Progenitor cell of endocrine pancreas (in vitro differentiated cells): ENCODE measurements around the gene NOG. TPM values are rescaled to one million over a fixed set of nuclear protein-coding genes. Genes with fewer than 3 reads are reported as not detected.

Experiments used
- DNase-seq: peaks from one replicate; pipeline ENCODE4 v3.0.0; 2021; ENCODE audit warnings: low spot score; ENCODE audit not compliant: unreplicated experiment
- H3K27ac Mint-ChIP-seq: 2 replicates; pipeline ENCODE4 v1.8.0; 2021; ENCODE audit warnings: mild to moderate bottlenecking, moderate library complexity, mixed read lengths
- H3K27me3 Mint-ChIP-seq: 2 replicates; pipeline ENCODE4 v1.8.0; 2021; ENCODE audit warnings: mixed read lengths
- H3K36me3 Mint-ChIP-seq: 2 replicates; pipeline ENCODE4 v1.8.0; 2022; ENCODE audit warnings: mixed read lengths; ENCODE audit not compliant: insufficient read depth
- H3K4me1 Mint-ChIP-seq: 2 replicates; pipeline ENCODE4 v1.8.0; 2021; ENCODE audit warnings: low read depth, mixed read lengths
- H3K4me3 Mint-ChIP-seq: 2 replicates; pipeline ENCODE4 v1.8.0; 2021; ENCODE audit warnings: low read depth, mild to moderate bottlenecking, moderate library complexity, mixed read lengths
- H3K9me3 Mint-ChIP-seq: 2 replicates; pipeline ENCODE4 v1.8.0; 2021; ENCODE audit warnings: low read depth, mixed read lengths
- total RNA-seq: library from RNA; stranded (reverse); gene quantifications from 2 replicates; pipeline ENCODE4 v1.2.1, GENCODE V29; 2021
- TF ChIP-seq, protein P1 (sequence below): fragments of 200-600 bp; sonication (generic); IDR thresholded peaks from one replicate; pipeline ENCODE4 v1.5.0; 2021; ENCODE audit warnings: antibody characterized with exemption, mild to moderate bottlenecking; ENCODE audit not compliant: unreplicated experiment

The NOG gene
- total RNA-seq, 1 donor from 2014 or later = 0.24 TPM

DNA sequence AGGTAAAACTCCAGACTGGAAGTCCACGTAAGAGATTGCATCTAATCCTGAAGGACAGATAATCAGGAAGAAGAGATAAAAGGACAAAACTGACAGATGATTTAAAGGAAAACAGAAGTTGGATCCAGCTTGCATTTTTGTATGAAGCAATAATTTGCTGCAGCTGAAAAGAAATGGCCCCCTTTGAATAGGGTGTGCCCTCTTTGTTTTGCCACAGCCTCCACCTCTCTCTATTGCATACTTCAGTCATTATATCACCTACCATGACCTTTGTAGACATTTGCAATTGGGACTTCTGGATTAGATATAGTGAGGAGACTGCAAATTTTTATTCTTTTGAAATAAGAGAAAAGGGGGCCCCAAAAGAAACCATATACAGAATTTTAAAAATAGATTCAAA lies 8.1 kb downstream of the NOG start:
- Mint-ChIP-seq H3K9me3 (no peaks in the 10 kb centered on the region), H3K36me3 (no peaks in the 10 kb centered on the region), H3K27me3 (peaks cover 79% of the 10 kb centered on the region), H3K4me3 (no peak overlapping the region), H3K4me1 (peaks cover 5% of the 10 kb centered on the region), H3K27ac (no peak overlapping the region)
- no peak for DNase-seq
- TF ChIP-seq, protein P1, sequence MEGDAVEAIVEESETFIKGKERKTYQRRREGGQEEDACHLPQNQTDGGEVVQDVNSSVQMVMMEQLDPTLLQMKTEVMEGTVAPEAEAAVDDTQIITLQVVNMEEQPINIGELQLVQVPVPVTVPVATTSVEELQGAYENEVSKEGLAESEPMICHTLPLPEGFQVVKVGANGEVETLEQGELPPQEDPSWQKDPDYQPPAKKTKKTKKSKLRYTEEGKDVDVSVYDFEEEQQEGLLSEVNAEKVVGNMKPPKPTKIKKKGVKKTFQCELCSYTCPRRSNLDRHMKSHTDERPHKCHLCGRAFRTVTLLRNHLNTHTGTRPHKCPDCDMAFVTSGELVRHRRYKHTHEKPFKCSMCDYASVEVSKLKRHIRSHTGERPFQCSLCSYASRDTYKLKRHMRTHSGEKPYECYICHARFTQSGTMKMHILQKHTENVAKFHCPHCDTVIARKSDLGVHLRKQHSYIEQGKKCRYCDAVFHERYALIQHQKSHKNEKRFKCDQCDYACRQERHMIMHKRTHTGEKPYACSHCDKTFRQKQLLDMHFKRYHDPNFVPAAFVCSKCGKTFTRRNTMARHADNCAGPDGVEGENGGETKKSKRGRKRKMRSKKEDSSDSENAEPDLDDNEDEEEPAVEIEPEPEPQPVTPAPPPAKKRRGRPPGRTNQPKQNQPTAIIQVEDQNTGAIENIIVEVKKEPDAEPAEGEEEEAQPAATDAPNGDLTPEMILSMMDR = no peak

DNA sequence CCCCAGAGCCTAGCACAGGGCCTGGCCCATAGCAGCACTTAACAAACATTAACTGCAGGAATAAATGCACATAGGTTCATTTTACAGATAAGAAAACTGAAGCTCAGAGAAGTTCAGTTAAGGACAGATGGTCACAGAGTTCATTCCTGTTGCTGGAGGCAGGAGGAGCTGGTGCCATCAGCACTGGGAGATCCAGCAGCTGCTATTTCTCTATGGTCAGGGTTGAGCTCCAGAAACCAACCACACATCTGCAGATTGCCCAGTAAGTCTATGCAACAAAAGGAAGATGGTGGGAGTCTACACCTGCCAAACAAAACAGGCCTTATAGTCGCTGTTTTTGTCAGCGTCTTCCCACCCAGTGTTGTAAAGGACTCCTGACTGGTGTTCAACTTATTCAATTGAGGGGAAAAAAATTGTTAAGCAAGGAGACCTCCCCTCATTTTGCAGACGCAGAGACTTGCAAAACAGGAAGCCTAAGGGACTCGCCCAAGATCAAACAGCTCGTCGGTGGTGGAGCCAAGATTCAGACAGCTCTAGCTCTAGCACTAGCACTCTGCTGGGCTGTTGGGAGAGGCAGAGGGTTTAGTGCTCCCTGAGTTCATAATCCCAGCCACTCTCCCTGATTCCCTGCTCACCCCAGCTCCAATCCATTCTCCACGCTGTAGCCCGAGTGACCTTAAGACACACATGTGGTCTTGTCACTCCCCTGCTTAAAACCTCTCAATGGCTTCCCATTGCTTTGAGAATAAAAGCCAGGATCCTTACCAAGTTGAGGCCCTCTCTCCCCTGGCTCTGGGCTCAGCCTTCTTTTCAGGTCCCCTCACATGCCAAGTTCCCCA lies 9.0 kb downstream of the NOG start:
- Mint-ChIP-seq H3K4me3 (no peak overlapping the region), H3K36me3 (no peaks in the 10 kb centered on the region), H3K4me1 (no peaks in the 10 kb centered on the region), H3K27me3 (peaks cover 73% of the 10 kb centered on the region), H3K9me3 (no peaks in the 10 kb centered on the region), H3K27ac (no peak overlapping the region)
- DNase-seq = no peak
- TF ChIP-seq, protein P1 = no peak

DNA sequence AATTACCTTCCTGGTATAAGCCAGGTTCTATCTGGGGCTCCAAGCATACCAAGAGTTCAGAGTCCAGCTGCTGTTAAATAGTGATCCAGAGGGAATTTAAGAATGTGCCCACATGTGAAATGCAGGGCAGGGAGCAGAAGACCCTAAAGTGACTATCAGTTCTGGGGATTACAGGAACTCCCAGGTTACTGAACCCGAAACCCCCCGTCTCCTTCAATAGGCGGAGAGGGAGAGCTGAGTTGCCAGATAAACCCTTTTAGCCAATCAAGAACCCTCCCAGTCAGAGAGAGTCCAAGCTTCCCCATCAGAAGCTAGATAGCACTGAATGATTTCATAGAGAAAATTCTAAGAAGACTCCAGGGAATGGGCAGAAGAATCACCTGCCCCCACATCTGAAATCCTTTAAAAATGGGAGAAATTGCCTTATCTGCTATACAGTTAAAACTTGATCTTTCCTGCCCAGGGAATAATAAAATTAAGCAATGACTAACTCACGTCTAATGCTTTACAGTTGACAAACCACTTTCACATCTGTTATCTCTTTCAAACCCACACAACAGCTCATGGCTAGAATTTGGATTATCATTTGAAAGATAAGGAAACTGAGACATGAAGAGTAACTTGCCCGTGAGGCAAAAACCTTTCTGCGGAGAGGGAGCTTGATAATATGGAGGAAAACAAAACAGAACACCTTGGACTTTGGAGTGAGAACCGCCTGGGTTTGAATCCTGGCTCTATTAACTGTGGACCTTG lies 10.2 kb downstream of the NOG start:
- TF ChIP-seq, protein P1 = no peak
- DNase-seq = no peak
- Mint-ChIP-seq H3K27me3 (peaks cover 67% of the 10 kb centered on the region), H3K27ac (no peak overlapping the region), H3K36me3 (no peaks in the 10 kb centered on the region), H3K4me1 (no peaks in the 10 kb centered on the region), H3K4me3 (no peak overlapping the region), H3K9me3 (no peaks in the 10 kb centered on the region)

DNA sequence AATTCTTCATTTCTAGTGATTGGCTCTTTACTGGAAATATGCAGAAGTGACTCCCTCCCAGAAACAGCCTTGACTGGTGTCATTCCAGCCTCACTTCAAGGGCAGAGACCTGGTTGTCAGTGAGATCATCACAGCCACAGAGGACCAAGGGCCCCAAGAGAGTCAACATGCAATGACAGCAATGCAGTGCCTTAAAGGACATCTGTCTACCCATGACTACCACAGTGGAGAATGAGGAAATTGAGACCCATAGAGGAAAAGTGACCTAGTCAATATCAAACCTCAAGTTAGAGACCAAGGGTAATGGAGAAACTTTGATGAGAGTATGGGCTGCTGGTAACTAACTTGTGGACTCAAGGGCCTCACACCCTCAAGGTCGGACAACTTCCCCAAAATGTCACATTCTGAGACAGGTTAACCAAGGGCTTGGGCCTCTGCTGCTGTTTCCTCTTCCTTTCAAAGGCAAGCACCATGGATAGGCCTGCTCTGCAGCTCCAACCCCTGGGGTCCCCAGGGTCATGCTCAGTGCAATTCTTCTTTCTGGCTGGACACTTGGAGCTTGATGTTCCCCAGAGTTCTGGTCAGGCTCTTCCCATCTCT lies 11.3 kb downstream of the NOG start:
- TF ChIP-seq, protein P1 = no peak
- H3K9me3 Mint-ChIP-seq = no peaks in the 10 kb centered on the region
- H3K4me1 Mint-ChIP-seq = no peaks in the 10 kb centered on the region
- no peak for DNase-seq
- no peak overlapping the region for H3K4me3 Mint-ChIP-seq
- no peaks in the 10 kb centered on the region for H3K36me3 Mint-ChIP-seq
- H3K27ac Mint-ChIP-seq = no peak overlapping the region
- peaks cover 62% of the 10 kb centered on the region for H3K27me3 Mint-ChIP-seq

DNA sequence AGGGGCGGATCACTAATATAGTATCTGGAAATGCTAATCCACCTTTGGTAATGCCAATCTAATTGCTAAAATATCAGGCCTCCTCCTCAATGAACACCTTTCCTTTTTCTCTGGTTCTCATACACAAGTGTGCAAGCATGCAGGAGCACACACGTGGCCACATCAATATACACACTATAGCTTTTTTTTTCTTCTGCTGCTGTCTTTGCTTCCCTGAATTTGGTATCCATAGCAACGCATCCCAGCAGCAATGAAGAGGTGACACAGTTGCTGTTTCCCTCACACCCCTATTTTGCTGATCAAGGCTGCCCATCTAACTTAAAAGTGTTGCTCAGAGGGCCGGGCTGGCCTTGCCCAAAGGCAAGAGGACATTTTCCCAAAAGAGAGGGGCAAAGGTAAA lies 15.4 kb downstream of the NOG start:
- H3K27me3 Mint-ChIP-seq = peaks cover 37% of the 10 kb centered on the region
- no peak overlapping the region for H3K27ac Mint-ChIP-seq
- TF ChIP-seq, protein P1 = no peak
- H3K9me3 Mint-ChIP-seq = no peaks in the 10 kb centered on the region
- DNase-seq = no peak
- no peak overlapping the region for H3K4me3 Mint-ChIP-seq
- peaks cover 3% of the 10 kb centered on the region for H3K4me1 Mint-ChIP-seq
- no peaks in the 10 kb centered on the region for H3K36me3 Mint-ChIP-seq
